H1 (cell line): ENCODE results near the gene TBC1D7. TPM values are rescaled to one million over a fixed set of nuclear protein-coding genes. Genes with fewer than 3 reads are reported as not detected.

Experiments
- CHD2 ChIP-seq: IDR thresholded peaks from 2 replicates; pipeline ENCODE4 v1.6.1; 2012; ENCODE audit warnings: low read length, improper control_type of control experiment
- EP300 ChIP-seq, 2 experiments: IDR thresholded peaks; 1 replicate in 1 of 2; 2 replicates in 1 of 2; pipeline ENCODE4 v1.6.1; 2011 to 2012; ENCODE audit warnings: low read depth in 2 of 2, low read length in 2 of 2, mild to moderate bottlenecking in 2 of 2, borderline replicate concordance in 1 of 2, inconsistent platforms in 1 of 2, moderate library complexity in 1 of 2
- NANOG ChIP-seq: IDR thresholded peaks from 2 replicates; pipeline ENCODE4 v1.6.1; 2011; ENCODE audit warnings: low read length, low read depth, mild to moderate bottlenecking, inconsistent platforms; ENCODE audit not compliant: insufficient read depth, poor library complexity, severe bottlenecking
- POLR2AphosphoS5 ChIP-seq: IDR thresholded peaks from 2 replicates; pipeline ENCODE4 v1.6.1; 2011; ENCODE audit warnings: low read depth, low read length
- RBBP5 ChIP-seq: IDR thresholded peaks from 2 replicates; pipeline ENCODE4 v1.7.1; 2012; ENCODE audit warnings: low read depth, mild to moderate bottlenecking, inconsistent platforms, low read length, moderate library complexity, borderline replicate concordance
- SRF ChIP-seq: IDR thresholded peaks from 2 replicates; pipeline ENCODE4 v1.6.1; 2011; ENCODE audit warnings: mild to moderate bottlenecking, low read depth, low read length, moderate library complexity
- TBP ChIP-seq: IDR thresholded peaks from 2 replicates; pipeline ENCODE4 v1.6.1; 2011; ENCODE audit warnings: low read depth, low read length, improper control_type of control experiment
- polyA plus RNA-seq, 7 experiments: library from polyadenylated mRNA; depleted of rRNA in 3 of 7; stranded (reverse) in 5 of 7; unstranded in 2 of 7; fragments of >200 nt in 5 of 7; fragments of 200-250 nt in 2 of 7; gene quantifications; 1 replicate in 5 of 7; 2 replicates in 1 of 7; 4 replicates in 1 of 7; pipeline versions ENCODE4 v1.2.1 to v1.2.3, GENCODE V29; 2011 to 2013; ENCODE audit warnings: missing spikeins in 2 of 7, mixed read lengths in 2 of 7
- total RNA-seq: library from RNA; stranded (reverse); fragmentation: NEBNext Ultra II Directional; extraction: Animal tissue kit (Norgen Biotek cat#: 25700); gene quantifications from 2 replicates; pipeline ENCODE4 v1.2.1, GENCODE V29; 2021

Gene TBC1D7
- total and polyA plus RNA-seq, 2 of the 8 experiments (the other 6 are each of a cell fraction or from before 2014, with no cell fraction given): 46.1 to 55.2 TPM

DNA sequence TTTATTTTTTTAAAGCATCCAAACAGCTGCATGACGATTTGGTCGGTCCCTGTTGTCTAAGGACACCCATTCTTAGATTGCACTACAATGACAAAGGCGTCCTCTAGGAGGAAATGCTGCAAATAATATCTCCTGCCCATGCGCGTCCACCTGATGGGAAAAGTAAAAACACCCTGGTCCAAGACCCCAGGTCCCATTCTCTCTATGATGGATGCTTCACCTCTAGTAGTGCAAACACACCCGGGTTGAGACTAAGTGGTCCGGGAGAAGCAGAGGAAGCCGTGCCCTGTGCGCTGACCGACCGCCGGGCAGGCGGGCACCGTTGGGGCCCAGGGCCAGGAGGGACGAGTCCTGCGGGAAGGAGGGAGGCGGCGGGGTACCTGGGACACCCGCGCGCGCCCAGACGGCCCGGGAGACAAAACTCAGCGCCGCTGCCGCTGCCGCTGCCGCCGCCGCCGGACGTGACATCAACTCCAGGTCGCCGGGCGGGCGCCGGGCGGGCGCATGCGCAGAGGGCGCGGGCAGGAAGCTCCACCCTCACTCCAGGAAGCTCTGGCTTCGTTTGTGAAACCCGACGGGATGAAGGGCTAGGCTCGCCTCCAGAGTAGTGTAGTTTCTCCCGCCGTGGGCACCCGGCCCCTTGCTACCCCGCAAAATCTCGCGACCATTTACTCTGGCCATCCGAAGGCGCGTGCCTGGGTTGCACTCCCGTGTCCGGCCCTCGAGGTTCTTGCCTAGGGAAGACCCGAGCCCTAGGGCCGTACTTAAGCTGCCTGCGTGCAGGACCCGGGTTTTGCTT is at the start of gene TBC1D7 (continued):
- TF ChIP-seq POLR2AphosphoS5: peak; percentile 82
- no peak for TF ChIP-seq SRF
- peak; percentile 46; the same call in 1 of the 2 replicates for TF ChIP-seq CHD2
- TF ChIP-seq TBP: peak; percentile 61
- TF ChIP-seq NANOG: no peak
- no peak for TF ChIP-seq EP300 (IDR thresholded peaks at IDR 0.05; ENCODE audit: borderline replicate concordance in 1 of 2, low read depth in 2 of 2, low read length in 2 of 2)
- TF ChIP-seq RBBP5: peak; percentile 64; the same call in 1 of the 2 replicates
